Measurements from ENCODE around the gene RCC2.

DNA sequence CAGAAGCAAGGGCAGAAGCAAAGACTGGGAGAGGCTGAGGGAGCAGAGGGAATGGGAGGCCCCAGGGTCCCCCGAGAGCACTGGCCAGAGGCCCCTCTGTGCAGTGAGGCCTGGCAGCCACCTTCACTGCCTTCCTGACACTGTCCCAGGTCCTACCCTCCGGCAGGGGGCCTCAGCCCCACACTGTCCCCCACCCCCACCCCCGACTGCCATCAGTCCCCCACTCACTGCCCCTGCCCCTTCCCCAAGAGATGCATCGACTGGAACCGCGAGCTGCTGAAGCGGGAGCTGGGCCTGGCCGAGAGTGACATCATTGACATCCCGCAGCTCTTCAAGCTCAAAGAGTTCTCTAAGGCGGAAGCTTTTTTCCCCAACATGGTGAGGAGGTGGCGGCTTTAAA is 80.4 kb downstream of the RCC2 start:
- no peak for TF ChIP-seq EZH2 (IDR thresholded peaks at IDR 0.05; ENCODE audit: low read length, missing control alignments)
- TF ChIP-seq, protein P1, sequence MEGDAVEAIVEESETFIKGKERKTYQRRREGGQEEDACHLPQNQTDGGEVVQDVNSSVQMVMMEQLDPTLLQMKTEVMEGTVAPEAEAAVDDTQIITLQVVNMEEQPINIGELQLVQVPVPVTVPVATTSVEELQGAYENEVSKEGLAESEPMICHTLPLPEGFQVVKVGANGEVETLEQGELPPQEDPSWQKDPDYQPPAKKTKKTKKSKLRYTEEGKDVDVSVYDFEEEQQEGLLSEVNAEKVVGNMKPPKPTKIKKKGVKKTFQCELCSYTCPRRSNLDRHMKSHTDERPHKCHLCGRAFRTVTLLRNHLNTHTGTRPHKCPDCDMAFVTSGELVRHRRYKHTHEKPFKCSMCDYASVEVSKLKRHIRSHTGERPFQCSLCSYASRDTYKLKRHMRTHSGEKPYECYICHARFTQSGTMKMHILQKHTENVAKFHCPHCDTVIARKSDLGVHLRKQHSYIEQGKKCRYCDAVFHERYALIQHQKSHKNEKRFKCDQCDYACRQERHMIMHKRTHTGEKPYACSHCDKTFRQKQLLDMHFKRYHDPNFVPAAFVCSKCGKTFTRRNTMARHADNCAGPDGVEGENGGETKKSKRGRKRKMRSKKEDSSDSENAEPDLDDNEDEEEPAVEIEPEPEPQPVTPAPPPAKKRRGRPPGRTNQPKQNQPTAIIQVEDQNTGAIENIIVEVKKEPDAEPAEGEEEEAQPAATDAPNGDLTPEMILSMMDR (conservative IDR thresholded peaks at IDR 0.05 in 1 of 2, IDR thresholded peaks at IDR 0.05 in 1 of 2; ENCODE audit: low read depth in 1 of 2, low read length in 2 of 2) = no peak
